Gastrocnemius medialis (tissue), 4 donors: ENCODE data around the gene FIBCD1. TPM values are rescaled to one million over a fixed set of nuclear protein-coding genes. Genes with fewer than 3 reads are reported as not detected.

Source experiments
- ATAC-seq, 2 donors: fragments of 150-250 bp; one replicate each; pipeline ENCODE4 v1.9.1; 2016
- DNase-seq, 2 donors: peaks; one replicate each; pipeline ENCODE4 v3.0.0-alpha.2; 2019
- H3K27ac ChIP-seq, 4 donors: fragments of 200-600 bp; sonication (generic); 1 replicate in 1 of 4; 2 replicates in 3 of 4; pipeline ENCODE4 v1.5.1; 2016 to 2018; ENCODE audit warnings: mild to moderate bottlenecking in 2 of 4, moderate library complexity in 1 of 4
- H3K27me3 ChIP-seq, 3 donors: fragments of 200-600 bp; sonication (generic) in 2 of 3; 1 replicate in 1 of 3; 2 replicates in 2 of 3; pipeline versions ENCODE4 v1.5.1 to v1.6.0; 2016 to 2019; ENCODE audit warnings: mild to moderate bottlenecking in 1 of 3, moderate library complexity in 1 of 3
- H3K36me3 ChIP-seq, 2 donors: fragments of 200-600 bp; sonication (generic) in 1 of 2; one replicate each; pipeline ENCODE4 v1.5.1; 2017 to 2018
- H3K4me1 ChIP-seq, 2 donors: fragments of 200-600 bp; sonication (generic) in 1 of 2; one replicate each; pipeline ENCODE4 v1.5.1; 2016 to 2017; ENCODE audit warnings: mild to moderate bottlenecking in 2 of 2
- H3K4me3 ChIP-seq, 4 donors: fragments of 200-600 bp; sonication (generic) in 3 of 4; 1 replicate in 1 of 4; 2 replicates in 3 of 4; pipeline ENCODE4 v1.5.1; 2016 to 2019; ENCODE audit warnings: mild to moderate bottlenecking in 2 of 4
- H3K9me3 ChIP-seq, 3 donors: fragments of 200-600 bp; sonication (generic) in 2 of 3; 1 replicate in 1 of 3; 2 replicates in 2 of 3; pipeline ENCODE4 v1.5.1; 2016 to 2019
- POLR2A ChIP-seq, 2 donors: fragments of 450-650 bp; IDR thresholded peaks; one replicate each; pipeline ENCODE4 v1.6.1; 2017; ENCODE audit warnings: antibody characterized with exemption in 2 of 2, mild to moderate bottlenecking in 2 of 2, moderate library complexity in 2 of 2
- in situ Hi-C, 4 donors: fragments of 200-750 bp; cut with MboI; loops; one replicate each; pipeline versions ENCODE4 v1.15.0 to v1.8.0; 2017; ENCODE audit warnings: low sequenced_read_pairs in 4 of 4
- intact Hi-C: fragments of 100-400 bp; cut with DNase I; formaldehyde crosslinking; loops from one replicate; pipeline ENCODE4 v1.15.1; 2023; ENCODE audit warnings: low total_unique reads
- total RNA-seq, 4 donors: library from RNA; depleted of rRNA; stranded (reverse); fragments of >200 nt; gene quantifications; one replicate each; pipeline versions ENCODE4 v1.1.0 to v1.2.3, GENCODE V29; 2016
- TF ChIP-seq, protein P1 (sequence below), 5 experiments: fragments of 450-650 bp in 3 of 5; fragments of 200-600 bp in 2 of 5; sonication (generic) in 2 of 5; IDR thresholded peaks in 4 of 5; conservative IDR thresholded peaks in 1 of 5; 1 replicate in 4 of 5; 2 replicates in 1 of 5; pipeline ENCODE4 v1.5.1; 2016 to 2019; ENCODE audit warnings: antibody characterized with exemption in 5 of 5, mild to moderate bottlenecking in 3 of 5, moderate library complexity in 3 of 5

The FIBCD1 gene
- total RNA-seq, 4 donors from 2014 or later = not detected

GRCh38 chr9:130981002-130981755 lies 42.1 kb upstream of the FIBCD1 start:
- TF ChIP-seq POLR2A (IDR thresholded peaks at IDR 0.05) = no peak
- TF ChIP-seq, protein P1, sequence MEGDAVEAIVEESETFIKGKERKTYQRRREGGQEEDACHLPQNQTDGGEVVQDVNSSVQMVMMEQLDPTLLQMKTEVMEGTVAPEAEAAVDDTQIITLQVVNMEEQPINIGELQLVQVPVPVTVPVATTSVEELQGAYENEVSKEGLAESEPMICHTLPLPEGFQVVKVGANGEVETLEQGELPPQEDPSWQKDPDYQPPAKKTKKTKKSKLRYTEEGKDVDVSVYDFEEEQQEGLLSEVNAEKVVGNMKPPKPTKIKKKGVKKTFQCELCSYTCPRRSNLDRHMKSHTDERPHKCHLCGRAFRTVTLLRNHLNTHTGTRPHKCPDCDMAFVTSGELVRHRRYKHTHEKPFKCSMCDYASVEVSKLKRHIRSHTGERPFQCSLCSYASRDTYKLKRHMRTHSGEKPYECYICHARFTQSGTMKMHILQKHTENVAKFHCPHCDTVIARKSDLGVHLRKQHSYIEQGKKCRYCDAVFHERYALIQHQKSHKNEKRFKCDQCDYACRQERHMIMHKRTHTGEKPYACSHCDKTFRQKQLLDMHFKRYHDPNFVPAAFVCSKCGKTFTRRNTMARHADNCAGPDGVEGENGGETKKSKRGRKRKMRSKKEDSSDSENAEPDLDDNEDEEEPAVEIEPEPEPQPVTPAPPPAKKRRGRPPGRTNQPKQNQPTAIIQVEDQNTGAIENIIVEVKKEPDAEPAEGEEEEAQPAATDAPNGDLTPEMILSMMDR (IDR thresholded peaks at IDR 0.05 in 4 of 5, conservative IDR thresholded peaks at IDR 0.05 in 1 of 5) = no peak
- ATAC-seq (no peak), DNase-seq (no peak)
- Histone ChIP-seq H3K4me3 (no peak overlapping the region), H3K4me1 (no peaks in the 10 kb centered on the region), H3K36me3 (no peaks in the 10 kb centered on the region), H3K27ac (no peak overlapping the region), H3K27me3 (peaks cover 0 to 3% (median 3%) of the 10 kb centered on the region in 3 donors), H3K9me3 (no peaks in the 10 kb centered on the region)
- in situ Hi-C loops = no loop called here
- intact Hi-C loops = no loop called here

- no peak for DNase-seq
Measured at GRCh38 chr9:130980526-130980925, 41.5 kb upstream of the FIBCD1 start.

DNA sequence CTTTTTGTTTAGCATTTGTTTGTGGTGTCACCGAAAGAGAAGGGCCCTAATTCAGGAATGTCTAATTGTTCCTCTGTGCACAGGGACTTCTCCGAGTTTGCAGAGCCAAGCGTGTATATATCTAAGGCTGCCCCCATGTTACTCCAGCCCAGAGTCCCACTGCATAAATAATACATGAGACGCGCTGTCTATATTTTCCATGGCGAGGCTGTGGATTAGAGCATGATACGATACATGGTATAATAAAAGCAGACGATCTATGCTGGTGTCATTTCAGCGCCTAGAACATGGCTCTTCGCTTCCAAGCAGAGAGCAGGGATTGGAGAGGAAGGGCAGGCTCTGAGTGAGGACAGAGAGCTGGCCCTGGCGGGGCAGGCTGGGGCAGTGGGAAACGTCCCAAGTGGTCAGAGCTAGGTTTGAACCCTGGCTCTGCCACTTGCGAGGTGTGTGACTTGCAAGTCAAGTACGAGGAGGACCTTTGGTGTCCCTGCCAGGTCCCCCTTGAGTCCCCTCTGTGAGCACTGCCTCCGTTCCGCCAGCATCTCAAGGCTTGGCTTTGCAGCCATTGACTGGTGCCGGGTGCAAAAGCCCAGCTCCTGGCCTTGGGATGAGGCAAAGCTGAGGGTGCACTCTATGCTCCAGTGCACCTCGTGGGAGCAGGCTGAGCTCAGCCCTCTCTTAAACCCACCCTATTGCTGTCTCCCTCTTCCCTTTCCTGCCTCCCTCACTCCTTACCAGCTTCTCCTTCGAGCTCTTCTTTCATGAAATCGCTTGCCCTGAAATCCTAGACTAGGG lies 40.7 kb upstream of the FIBCD1 start:
- in situ Hi-C loops = no loop called here

More at GRCh38 chr9:130980526-130980925, 41.5 kb upstream of the FIBCD1 start:
- H3K27ac ChIP-seq = no peak overlapping the region
- no peak for ATAC-seq
- H3K4me3 ChIP-seq = no peak overlapping the region
- H3K9me3 ChIP-seq = no peaks in the 10 kb centered on the region
- no peaks in the 10 kb centered on the region for H3K36me3 ChIP-seq
- peaks cover 0 to 3% (median 0%) of the 10 kb centered on the region in 3 donors for H3K27me3 ChIP-seq
- no peaks in the 10 kb centered on the region for H3K4me1 ChIP-seq
- in situ Hi-C loops = no loop called here
- TF ChIP-seq POLR2A (IDR thresholded peaks at IDR 0.05) = no peak
- TF ChIP-seq, protein P1 (IDR thresholded peaks at IDR 0.05 in 4 of 5, conservative IDR thresholded peaks at IDR 0.05 in 1 of 5) = no peak
- intact Hi-C loops = no loop called here

GRCh38 chr9:130977811-130978221 lies 38.8 kb upstream of the FIBCD1 start:
- in situ Hi-C loops = no loop called here
- no peak for ATAC-seq

More for the DNA sequence above, 40.7 kb upstream of the FIBCD1 start:
- H3K36me3 ChIP-seq = no peaks in the 10 kb centered on the region
- ATAC-seq (no peak), DNase-seq (no peak)
- no peaks in the 10 kb centered on the region for H3K9me3 ChIP-seq
- H3K27ac ChIP-seq = no peak overlapping the region
- intact Hi-C loops = no loop called here
- H3K4me1 ChIP-seq = no peaks in the 10 kb centered on the region
- TF ChIP-seq, protein P1 (IDR thresholded peaks at IDR 0.05 in 4 of 5, conservative IDR thresholded peaks at IDR 0.05 in 1 of 5) = no peak
- no peak for TF ChIP-seq POLR2A (IDR thresholded peaks at IDR 0.05)
- peaks cover 0 to 3% (median 0%) of the 10 kb centered on the region in 3 donors for H3K27me3 ChIP-seq
- no peak overlapping the region for H3K4me3 ChIP-seq

More at GRCh38 chr9:130977811-130978221, 38.8 kb upstream of the FIBCD1 start:
- intact Hi-C loops = no loop called here
- Histone ChIP-seq H3K4me1 (no peaks in the 10 kb centered on the region), H3K27ac (no peak overlapping the region), H3K9me3 (no peaks in the 10 kb centered on the region), H3K27me3 (peaks cover 11 to 15% (median 12%) of the 10 kb centered on the region in 3 donors), H3K36me3 (no peaks in the 10 kb centered on the region), H3K4me3 (no peak overlapping the region)
- TF ChIP-seq, protein P1 (IDR thresholded peaks at IDR 0.05 in 4 of 5, conservative IDR thresholded peaks at IDR 0.05 in 1 of 5) = no peak
- TF ChIP-seq POLR2A (IDR thresholded peaks at IDR 0.05) = no peak
- DNase-seq = no peak
